Measurements from ENCODE around the gene C1GALT1.

Gene C1GALT1

GRCh38 chr7:7202375-7202720, 20.0 kb downstream of the C1GALT1 start:
- no peak for DNase-seq

GRCh38 chr7:7203813-7204575, 21.6 kb downstream of the C1GALT1 start:
- no peak for DNase-seq

DNA sequence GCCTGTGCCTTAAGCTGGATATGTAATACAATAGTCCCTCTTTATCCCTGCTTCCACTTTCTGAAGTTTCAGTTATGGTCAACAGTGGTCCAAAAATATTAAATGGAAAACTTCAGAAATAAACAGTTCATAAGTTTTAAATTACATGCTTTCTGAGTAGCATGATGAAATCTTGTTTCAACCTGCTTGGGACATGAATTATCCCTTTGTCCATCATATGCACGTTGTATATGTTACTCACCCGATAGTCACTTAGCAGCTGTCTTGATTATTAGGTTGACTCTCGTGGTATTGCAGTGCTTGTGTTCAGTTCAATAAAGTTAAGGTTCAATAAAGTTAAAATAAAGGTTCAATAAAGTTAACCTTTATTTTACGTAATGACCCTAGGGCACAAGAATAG, 25.5 kb downstream of the C1GALT1 start:
- no peak for DNase-seq

DNA sequence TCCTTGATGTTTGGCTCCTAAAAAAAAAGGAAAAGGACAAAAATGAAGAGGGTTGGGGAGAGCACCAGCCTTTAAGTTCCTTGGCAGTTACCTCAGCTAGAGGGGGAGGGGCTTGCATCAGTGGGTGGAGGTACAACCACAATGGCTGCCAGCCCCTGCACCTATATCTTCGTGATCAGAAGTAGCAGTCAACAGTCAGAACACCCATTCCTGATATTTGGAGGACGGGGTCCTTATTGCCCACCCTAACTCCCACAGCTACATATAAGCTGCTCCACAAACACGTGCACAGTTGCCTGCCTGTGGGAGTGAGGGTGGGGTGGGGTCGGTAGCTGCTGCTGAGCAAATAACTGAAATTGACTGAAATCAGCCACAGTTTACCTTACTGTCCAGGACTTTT, 26.2 kb downstream of the C1GALT1 start:
- no peak for DNase-seq

DNA sequence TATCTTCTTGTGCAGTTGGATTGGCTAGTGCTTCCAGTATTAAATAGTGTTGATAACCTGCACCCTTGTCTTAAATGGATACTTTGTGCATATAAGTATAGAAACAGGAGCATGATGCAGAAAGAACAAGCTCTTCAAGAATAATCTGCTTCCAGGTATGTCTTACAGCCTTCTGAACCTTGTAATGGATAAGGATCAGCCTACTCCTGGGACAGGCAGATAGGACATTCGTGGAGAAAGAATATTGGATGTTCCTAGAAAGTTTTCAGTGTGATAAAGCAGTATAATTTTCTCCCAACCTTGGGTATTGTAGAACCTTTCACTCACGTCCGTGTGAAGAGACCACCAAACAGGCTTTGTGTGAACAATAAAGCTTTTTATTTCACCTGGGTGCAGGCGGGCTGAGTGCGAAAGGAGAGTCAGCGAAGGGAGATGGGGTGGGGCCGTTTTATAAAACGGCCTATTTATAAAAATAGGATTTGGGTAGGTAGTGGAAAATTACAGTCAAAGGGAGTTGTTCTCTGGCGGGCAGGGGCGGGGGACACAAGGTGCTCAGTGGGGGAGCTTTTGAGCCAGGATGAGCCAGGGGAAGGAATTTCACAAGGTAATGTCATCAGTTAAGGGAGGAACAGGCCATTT, 27.2 kb downstream of the C1GALT1 start:
- DNase-seq, result no peak

- no peak for DNase-seq
Measured at GRCh38 chr7:7210475-7211237, 28.3 kb downstream of the C1GALT1 start.

DNA sequence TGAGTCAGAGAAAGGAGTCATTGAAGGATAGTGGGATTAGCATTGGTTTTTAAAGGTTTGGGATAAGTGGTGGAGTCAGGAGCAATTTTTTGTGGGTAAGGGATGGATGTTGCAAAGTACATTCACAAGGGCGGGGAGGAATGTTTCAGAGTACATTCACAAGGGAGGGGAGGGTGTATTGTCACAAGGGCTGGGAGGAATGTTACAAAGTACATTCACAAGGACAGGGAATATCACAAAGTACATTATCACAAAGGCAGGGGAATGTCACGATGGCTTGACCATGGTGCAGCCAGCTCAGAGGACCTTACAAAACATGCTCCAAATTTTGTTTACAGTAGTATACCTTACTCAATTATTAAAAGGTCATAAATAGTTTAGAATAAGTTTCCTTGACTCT, 30.3 kb downstream of the C1GALT1 start:
- no peak for DNase-seq

DNA sequence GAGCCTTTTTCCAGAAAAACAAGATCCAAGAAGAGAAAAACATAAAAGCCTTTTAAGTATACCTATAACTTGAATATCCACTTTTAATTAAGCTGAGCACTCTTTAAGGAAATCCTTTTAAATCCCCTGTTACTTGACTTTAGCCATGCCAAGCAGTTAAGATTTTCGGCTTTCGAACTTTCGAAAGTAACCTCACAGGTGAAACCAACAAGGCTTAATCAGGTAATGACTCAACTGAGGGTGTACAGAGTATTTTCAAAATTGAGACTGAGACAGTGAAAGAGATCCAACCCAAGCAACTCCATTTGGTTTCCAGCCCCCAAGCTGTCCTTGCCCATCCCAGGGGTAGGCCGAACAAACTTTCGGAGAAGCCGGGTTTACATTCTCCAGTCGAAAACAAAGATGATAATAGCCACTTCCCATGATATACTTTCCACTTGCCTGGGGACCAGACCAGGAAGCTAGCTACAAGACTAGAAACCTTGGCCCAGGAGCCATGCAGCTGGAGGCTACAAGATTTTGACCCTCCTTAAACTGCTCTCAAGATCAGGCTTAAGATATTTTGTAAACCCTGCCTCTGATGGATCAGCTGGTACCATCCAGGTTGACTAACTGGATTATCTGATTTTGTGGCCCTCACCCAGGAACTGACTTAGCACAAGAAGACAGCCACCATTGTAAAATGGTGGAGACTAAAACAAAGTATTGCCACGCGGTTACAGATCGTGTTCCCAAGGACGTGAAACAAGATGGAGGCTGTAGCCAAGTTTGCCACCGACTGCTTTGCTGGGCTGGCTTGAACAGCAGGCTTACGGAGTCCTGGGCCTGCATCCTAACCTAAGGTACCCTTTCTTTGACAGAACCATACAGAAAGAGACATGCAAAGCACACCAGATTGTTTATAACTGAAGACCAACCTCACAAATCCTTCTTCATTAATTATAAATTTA, 32.3 kb downstream of the C1GALT1 start:
- DNase-seq, result no peak

- no peak for DNase-seq
Measured at GRCh38 chr7:7216279-7216678, 33.9 kb downstream of the C1GALT1 start.

GRCh38 chr7:7219216-7219615, 36.9 kb downstream of the C1GALT1 start:
- no peak for DNase-seq

DNA sequence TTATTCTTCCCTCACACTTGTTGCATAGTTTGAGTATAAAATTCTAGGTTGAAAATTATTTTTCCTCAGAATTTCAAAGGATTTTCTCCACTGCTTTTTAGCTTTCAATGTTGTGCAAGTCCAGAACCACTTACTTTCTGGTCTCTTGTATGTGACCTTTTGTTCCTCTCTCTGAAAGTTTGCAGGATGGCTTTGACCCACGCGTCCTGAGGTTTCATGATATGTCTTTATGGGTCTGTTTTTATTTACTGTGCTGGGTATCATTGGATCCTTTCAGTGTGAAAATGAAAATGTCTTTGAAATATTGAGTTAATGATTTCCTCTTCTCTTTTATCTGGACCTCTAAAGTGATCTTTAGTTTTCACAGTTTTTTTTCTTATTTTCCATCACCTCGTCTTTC, 38.5 kb downstream of the C1GALT1 start:
- no peak for DNase-seq

DNA sequence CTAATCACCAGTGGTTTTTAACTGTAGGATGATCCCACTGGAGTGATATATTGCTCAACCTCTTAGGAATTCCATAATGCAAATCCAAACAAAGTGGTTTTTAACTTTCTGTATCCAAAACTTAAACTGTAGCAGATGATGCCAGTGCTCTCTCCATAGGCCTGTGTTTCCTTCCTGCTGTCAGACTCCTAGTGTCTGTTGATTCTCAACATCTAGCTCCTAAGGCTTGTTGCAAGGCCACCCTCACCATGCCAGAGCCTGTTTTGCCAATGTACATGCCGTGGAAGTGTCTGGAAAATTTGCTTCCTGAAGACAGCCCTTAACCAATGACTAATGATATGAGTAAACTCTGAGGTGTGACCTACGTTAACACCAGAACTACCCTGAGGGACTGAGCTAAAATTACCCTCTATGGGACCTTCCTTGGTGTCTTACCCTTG, 39.3 kb downstream of the C1GALT1 start:
- DNase-seq, result no peak

DNA sequence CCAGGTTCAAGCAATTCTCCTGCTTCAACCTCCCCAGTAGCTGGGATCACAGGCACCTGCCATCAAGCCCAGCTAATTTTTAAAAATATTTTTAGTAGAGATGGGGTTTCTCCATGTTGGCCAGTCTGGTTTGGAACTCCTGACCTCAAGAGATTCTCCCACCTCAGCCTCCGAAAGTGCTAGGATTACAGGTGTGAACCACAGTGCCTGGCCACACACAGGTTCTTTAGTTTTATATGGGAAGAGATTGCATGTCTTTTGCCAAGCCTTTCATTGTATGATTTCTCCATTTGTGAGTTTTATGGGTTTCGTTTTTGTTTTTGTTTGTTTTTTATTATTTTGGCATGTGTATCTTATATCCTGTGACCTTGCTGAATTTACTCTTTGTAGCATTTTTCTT, 40.9 kb downstream of the C1GALT1 start:
- DNase-seq, result no peak

DNA sequence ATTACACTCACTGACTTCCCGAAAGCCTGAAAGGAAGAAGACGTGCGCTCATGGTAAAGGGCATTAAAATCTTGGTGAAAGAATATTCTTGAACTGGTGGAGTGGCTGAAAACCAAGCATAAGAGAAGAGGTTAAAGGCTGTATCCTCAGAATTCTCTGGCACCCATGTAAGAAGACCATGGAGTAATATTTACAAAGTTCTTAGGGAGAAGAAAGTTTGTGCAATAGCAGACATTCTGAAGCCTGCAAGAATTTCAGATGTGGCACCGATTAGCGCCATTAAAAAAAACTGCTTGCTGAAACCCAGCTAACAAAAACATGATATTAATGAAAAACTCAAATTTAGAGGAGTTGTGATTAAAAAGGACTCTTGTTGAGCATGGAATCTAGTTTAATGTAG, 44.1 kb downstream of the C1GALT1 start:
- no peak for DNase-seq

DNA sequence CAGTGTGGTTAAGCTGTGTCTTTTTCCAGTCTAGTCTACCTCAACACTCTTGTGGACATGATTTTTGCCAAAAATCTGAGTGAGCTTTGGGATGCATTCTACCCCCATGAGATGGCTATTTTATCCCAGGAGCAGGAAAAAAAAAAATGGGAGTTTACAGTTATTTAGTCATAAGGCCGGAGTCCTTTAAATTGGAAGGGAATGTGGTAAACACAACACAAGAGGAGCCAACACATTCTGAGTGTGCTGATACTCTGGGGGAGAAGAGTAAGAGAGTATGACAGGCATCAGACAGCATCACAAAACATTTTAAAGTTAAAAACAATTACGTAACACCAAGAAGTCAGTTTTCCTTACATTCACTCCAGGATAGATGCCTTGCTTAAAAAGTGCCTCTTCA, 46.1 kb downstream of the C1GALT1 start:
- peak in 1 of 2 donors; percentile 65 for DNase-seq

- peak; percentile 33 to 81 for DNase-seq
Measured at GRCh38 chr7:7228967-7229366, 46.6 kb downstream of the C1GALT1 start.

DNA sequence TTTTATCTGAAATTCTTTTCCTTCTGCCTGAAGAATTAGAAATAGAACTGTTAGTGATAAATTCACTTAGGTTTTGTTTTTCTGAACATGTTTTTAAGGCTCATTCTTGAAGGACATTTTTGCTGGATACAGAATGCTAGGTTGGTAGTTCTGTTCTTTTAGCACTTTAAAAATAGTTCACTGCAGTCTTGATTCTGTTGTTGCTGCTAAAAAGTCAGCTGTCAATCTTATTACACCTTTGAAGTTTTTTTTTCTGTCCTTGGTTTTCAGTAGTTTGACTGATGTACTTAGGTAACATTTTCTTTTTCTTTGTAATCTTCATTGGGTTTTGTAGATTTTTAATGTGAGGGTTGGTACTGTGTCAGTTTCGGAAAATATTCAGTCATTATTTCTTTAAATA, 48.7 kb downstream of the C1GALT1 start:
- no peak for DNase-seq

DNA sequence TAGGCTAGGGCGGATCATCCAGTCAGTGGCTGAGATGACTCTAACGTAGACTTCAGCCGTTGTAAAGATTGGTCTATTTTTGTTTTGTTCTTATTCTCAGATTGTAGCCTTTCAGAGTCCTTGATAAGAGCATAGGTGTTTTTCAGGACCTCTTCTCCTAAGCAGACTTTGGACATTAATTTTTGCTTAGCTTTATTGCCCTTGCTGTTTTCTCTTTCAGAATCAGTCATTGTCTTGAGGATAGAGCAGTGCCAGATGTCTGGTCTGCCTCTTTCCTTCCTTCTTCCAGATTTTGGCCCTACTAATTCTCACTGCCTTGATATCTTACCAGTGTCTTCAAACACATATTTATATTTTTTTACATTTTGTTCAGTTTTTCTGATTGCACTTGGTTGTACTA, 49.5 kb downstream of the C1GALT1 start:
- DNase-seq, result no peak

DNA sequence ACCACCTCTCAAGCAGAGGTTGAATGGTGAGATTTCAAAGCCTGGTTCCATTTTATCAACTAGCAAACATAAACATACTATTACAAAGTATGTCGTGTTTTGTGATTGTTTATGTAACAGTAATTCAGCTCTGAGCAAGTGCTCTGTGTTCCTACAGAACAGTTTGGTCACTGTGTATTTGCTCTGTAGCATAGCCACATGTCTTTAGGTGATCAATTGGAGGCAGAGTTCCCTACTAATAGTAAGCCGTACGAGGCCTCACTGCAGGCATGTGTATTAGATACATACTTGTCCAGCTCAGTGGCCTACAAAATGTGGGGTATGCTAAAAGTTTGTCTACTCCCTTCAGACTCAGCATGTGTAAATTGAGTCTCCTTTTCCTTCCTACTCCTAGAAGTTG, 53.0 kb downstream of the C1GALT1 start:
- DNase-seq, result no peak

- no peak for DNase-seq
Measured at GRCh38 chr7:7236041-7236440, 53.7 kb downstream of the C1GALT1 start.

DNA sequence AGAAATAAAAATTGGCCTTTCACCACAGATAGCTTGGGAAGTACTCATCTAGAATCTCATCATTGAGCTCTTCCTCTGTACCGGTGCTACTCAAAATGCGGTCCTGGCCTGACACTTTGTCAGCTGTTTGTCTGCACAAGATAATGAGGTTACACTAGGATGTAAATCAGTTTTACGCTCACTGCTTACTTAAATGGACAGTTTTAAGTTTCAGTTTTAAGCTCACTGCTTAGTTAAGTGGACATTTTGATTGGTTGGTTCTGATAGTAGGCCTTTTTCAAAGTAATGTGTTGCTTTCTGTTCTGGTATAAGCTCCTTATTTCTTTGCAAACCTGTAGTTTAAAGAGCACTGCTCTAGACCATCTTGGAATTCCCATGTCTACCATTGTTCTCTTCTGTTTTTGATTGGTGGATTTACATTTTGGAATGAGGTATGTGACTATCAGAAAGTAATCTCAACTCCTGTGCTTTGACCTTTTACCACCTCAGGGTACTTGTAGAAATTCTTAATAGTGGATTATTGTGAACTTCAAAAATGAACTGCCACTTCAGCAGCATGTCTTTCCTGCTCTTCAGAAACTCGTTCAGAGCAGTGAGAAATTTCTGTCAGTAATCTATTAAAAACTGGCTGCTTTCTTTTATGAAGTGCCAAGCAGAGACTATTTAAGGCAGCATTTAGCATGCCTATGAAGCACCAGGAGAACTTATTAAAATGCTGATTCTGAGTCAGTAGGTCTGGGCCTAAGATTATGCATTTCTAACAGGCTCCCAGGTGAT, 55.0 kb downstream of the C1GALT1 start:
- no peak for DNase-seq

DNA sequence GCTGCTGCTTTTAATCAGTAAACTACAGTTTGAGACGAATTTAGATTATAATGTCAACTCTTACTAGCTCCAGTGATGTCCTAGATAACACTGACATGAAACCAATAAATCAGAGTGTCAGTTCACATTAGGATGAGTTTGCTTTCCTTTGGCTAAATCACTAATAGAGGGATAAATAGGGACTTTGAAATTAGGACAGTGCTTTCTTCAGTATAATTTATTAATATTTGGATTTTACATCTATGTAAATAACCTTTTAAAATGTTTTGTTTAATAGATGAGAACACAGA, 55.6 kb downstream of the C1GALT1 start:
- DNase-seq, result no peak

Data from hippocampal formation (tissue), 2 donors.